MCF 10A (cell line): ENCODE measurements around the gene RNF14. TPM values are rescaled to one million over a fixed set of nuclear protein-coding genes. Genes with fewer than 3 reads are reported as not detected.

Experiments
- BruUV-seq: library from RNA; stranded (reverse); fragments of 400-500 nt; replicated peaks from 2 replicates; lab custom pipeline; 2021; lab: Mats Ljungman, UMichigan
- CTCF ChIA-PET: fragments of 300-600 bp; sonication (Branson Sonifier 250); formaldehyde crosslinking; extraction: SDS; loops from one replicate; lab custom pipeline; 2021; ENCODE audit warnings: antibody characterized with exemption, inconsistent platforms; lab: Yijun Ruan, JAX
- POLR2A ChIA-PET: fragments of 300-600, 350-650 bp; sonication (Branson Sonifier 250); formaldehyde crosslinking; extraction: SDS; loops from one replicate; lab custom pipeline; 2020; ENCODE audit warnings: antibody characterized with exemption, inconsistent platforms; lab: Yijun Ruan, JAX
- DNase-seq: peaks from one replicate; pipeline ENCODE4 v3.0.0-alpha.2; 2018; ENCODE audit not compliant: unreplicated experiment
- H3K27ac Mint-ChIP-seq: one replicate; pipeline ENCODE4 v1.8.0; 2022; ENCODE audit warnings: mild to moderate bottlenecking, low read depth, mixed read lengths; ENCODE audit not compliant: unreplicated experiment
- H3K27me3 Mint-ChIP-seq: one replicate; pipeline ENCODE4 v1.8.0; 2022; ENCODE audit warnings: mixed read lengths; ENCODE audit not compliant: insufficient read depth, unreplicated experiment
- H3K36me3 Mint-ChIP-seq: one replicate; pipeline ENCODE4 v1.8.0; 2022; ENCODE audit warnings: mild to moderate bottlenecking, moderate library complexity, mixed read lengths; ENCODE audit not compliant: insufficient read depth, unreplicated experiment
- H3K4me1 Mint-ChIP-seq: one replicate; pipeline ENCODE4 v1.8.0; 2022; ENCODE audit warnings: mixed read lengths; ENCODE audit not compliant: insufficient read depth, unreplicated experiment
- H3K4me3 Mint-ChIP-seq: one replicate; pipeline ENCODE4 v1.8.0; 2022; ENCODE audit warnings: mild to moderate bottlenecking, moderate library complexity, mixed read lengths; ENCODE audit not compliant: unreplicated experiment
- H3K9me3 Mint-ChIP-seq: one replicate; pipeline ENCODE4 v1.8.0; 2022; ENCODE audit warnings: mixed read lengths; ENCODE audit not compliant: unreplicated experiment
- intact Hi-C: fragments of 100-400 bp; cut with micrococcal nuclease; formaldehyde crosslinking; loops from 2 replicates; pipeline ENCODE4 v1.14.1; 2022
- total RNA-seq: library from RNA; stranded (reverse); gene quantifications from 2 replicates; pipeline ENCODE4 v1.2.3, GENCODE V29; 2022
- TF ChIP-seq, protein P1 (sequence below): fragments of 200-600 bp; IDR thresholded peaks from one replicate; pipeline ENCODE4 v1.8.0; 2022; ENCODE audit warnings: antibody characterized with exemption, mild to moderate bottlenecking; ENCODE audit not compliant: unreplicated experiment

RNF14 gene
- total RNA-seq, 1 experiment from 2014 or later: 81.3 TPM

DNA sequence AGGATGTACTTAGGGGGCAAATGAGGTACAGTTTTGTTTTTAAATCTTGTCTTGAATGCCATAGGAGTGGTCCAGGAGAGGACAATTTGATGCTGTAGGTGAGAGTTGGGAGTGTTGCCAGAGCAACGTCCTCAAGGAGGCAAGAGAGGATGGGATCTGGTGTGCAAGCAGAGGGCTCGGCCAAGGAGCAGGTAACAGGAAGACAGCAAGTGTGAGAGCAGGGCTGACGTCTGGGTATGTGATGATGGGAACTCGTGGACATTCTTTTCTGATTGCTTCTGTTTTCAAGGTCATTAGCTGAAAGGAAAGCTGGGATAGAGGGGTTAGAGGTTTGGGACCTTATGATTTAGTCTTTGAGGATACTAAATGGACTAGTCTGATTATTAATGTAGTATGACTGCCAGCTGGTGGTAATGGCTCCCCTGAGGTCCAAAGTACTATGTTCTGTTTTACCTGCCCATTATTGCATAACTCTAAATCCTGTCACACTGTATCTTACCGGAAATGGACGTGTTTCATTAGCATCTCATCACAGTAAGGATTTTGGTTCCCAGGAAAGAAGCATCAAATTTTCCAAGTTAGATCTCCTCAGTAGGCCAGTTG lies 28.6 kb downstream of the RNF14 start:
- CTCF ChIA-PET: interaction anchor here (0.6 to 7.0 kb wide), 5 partner anchors 21 to 306 kb away, joined by 3 to 72 read pairs (median 3); no protein-coding TSS in a partner anchor
- H3K27me3 Mint-ChIP-seq: no peaks in the 10 kb centered on the region
- DNase-seq: no peak
- POLR2A ChIA-PET: interaction anchor here (1.2 to 1.6 kb wide), 3 partner anchors 27 to 146 kb away, joined by 3 to 4 read pairs (median 4); partner anchors contain the start of gene RNF14
- H3K9me3 Mint-ChIP-seq: no peaks in the 10 kb centered on the region
- H3K27ac Mint-ChIP-seq: no peak overlapping the region
- H3K4me3 Mint-ChIP-seq: no peak overlapping the region
- peaks cover 78% of the 10 kb centered on the region for H3K36me3 Mint-ChIP-seq
- intact Hi-C loops: no loop called here
- TF ChIP-seq, protein P1, sequence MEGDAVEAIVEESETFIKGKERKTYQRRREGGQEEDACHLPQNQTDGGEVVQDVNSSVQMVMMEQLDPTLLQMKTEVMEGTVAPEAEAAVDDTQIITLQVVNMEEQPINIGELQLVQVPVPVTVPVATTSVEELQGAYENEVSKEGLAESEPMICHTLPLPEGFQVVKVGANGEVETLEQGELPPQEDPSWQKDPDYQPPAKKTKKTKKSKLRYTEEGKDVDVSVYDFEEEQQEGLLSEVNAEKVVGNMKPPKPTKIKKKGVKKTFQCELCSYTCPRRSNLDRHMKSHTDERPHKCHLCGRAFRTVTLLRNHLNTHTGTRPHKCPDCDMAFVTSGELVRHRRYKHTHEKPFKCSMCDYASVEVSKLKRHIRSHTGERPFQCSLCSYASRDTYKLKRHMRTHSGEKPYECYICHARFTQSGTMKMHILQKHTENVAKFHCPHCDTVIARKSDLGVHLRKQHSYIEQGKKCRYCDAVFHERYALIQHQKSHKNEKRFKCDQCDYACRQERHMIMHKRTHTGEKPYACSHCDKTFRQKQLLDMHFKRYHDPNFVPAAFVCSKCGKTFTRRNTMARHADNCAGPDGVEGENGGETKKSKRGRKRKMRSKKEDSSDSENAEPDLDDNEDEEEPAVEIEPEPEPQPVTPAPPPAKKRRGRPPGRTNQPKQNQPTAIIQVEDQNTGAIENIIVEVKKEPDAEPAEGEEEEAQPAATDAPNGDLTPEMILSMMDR: no peak
- H3K4me1 Mint-ChIP-seq: no peaks in the 10 kb centered on the region
- no TSS peak for BruUV-seq

DNA sequence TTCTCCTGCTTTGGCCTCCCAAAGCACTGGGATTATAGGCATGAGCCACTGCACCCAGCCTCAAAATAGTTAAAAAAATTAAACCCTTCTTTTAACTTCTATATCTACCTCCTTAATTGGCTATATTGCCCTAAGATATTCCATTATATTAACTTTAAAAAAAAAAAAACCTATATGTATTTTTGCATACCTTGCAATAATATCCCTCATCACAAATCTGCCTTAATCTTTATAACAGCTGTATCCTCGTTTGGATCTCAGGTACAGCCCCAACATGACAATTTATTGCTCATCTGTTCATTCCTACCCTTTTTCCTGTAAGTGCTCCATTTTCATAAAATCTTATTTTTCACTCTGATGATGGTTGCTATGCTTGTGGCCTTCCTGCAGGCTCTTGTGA lies 31.3 kb downstream of the RNF14 start:
- ChIA-PET CTCF (interaction anchor here (0.7 to 7.0 kb wide), 13 partner anchors 8 to 284 kb away, joined by 3 to 72 read pairs (median 4); partner anchors contain the start of gene GNPDA1), POLR2A (interaction anchor here (0.7 to 4.8 kb wide), 4 partner anchors 13 to 1436 kb away, joined by 3 to 34 read pairs (median 3); partner anchors contain the start of genes APBB3 and GNPDA1)
- DNase-seq: no peak
- TF ChIP-seq, protein P1: no peak
- no peaks in the 10 kb centered on the region for H3K27me3 Mint-ChIP-seq
- H3K9me3 Mint-ChIP-seq: no peaks in the 10 kb centered on the region
- H3K4me1 Mint-ChIP-seq: peaks cover 9% of the 10 kb centered on the region
- no TSS peak for BruUV-seq
- H3K4me3 Mint-ChIP-seq: no peak overlapping the region
- peaks cover 80% of the 10 kb centered on the region for H3K36me3 Mint-ChIP-seq
- intact Hi-C loops: no loop called here
- H3K27ac Mint-ChIP-seq: no peak overlapping the region

DNA sequence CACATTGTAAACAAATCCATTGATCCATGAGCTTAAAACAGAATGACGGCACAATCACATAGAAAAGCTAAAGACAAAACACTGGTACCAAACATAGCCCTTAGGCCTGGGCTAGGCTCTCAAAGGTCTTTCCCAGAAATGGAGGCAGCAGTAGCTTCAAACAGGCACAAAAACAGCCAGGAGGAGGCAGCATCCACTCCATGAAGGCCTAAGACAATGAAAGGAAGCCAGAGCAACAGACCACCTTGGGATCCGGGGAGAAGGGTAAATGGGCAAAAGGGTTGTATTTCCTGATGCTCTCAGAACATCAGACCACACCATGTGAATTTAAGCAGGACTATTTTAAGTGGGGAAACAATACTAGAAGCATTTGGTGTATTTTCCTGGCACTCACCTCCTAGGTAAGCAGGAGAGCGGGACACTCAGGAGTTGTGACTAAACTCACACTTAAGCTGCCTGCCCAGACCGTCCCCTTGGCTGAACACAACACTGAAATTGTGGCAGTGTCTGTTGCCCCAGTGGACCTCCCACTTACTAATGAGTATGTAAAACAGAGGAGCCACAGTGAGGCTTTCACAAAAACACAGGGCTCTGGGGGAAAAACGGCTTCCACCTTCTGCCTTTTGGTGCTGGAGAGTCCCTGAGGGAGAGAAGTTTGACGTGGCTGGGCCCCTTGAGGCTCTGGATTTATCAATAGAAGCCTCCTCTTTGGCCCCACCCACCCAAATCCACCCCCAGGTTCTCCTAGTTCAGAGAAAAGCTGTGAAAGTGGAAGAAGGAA lies 32.0 kb downstream of the RNF14 start:
- CTCF ChIA-PET: interaction anchor here (0.5 to 18.8 kb wide), 17 partner anchors 9 to 353 kb away, joined by 3 to 186 read pairs (median 4); partner anchors contain the start of gene GNPDA1
- H3K27ac Mint-ChIP-seq: no peak overlapping the region

More for the DNA sequence above, 32.0 kb downstream of the RNF14 start:
- peak; percentile 43 for DNase-seq
- Mint-ChIP-seq H3K36me3 (peaks cover 78% of the 10 kb centered on the region), H3K4me1 (peaks cover 9% of the 10 kb centered on the region), H3K9me3 (no peaks in the 10 kb centered on the region), H3K4me3 (no peak overlapping the region), H3K27me3 (no peaks in the 10 kb centered on the region)
- TF ChIP-seq, protein P1: no peak
- POLR2A ChIA-PET: interaction anchor here (0.7 to 4.8 kb wide), 5 partner anchors 12 to 1437 kb away, joined by 3 to 34 read pairs (median 3); partner anchors contain the start of genes APBB3 and GNPDA1
- BruUV-seq: no TSS peak
- intact Hi-C loops: no loop called here
